Pons (tissue), 1 donor: Measurements from ENCODE around the gene SERP1.
A peak's percentile ranks its signal among the peaks of the same experiment; 100 is the strongest.
"Not testable (repeated sequence)": the region's sequence is repeated elsewhere in the genome, so short reads cannot be mapped to it uniquely, and the experiment has no call there.

Experiments used
- DNase-seq: peaks from one replicate; pipeline ENCODE4 v3.0.0-alpha.2; 2016; ENCODE audit warnings: low spot score

The SERP1 gene

GRCh38 chr3:150538324-150539208, 7.7 kb downstream of the SERP1 start:
- no peak for DNase-seq

- no peak for DNase-seq
Observed at GRCh38 chr3:150535204-150535603, 11.1 kb downstream of the SERP1 start.

DNA sequence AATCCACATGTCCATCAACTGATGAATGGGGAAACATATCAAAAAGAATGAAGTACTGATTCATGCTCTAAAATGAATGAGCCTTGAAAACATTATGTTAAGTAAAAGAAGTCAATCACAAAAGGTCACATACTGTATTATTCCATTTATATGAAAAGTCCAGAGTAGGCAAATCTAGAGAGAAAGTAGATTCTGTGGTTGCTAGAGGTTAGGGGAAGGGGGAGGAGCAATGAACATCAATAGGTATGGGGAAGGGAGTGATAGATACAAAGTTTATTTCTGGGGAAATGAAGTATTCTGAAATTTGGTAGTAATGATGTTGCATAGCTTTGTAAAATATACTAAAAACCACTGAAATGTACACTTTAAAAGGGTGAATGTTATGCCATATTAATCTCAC, 14.5 kb downstream of the SERP1 start:
- no peak for DNase-seq

DNA sequence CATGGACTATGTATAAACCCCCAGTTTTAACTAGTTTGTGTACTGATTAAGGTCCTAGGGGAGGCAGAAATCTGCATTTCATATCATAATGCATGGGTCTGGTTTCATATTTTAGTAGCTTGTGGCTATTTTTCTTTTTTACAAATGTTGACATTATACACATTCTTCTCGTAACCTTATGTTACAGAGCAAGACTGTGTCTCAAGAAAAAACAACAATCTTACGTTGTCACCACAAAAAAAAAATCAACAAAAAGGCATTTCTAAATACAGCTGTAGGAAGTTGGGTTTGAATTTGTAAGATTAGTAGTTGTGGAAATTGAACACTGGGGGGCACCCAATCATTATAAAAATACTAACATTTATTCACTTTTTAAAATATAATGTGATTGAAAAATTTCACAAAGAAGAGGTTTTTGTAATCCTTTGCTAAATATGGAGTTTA, 17.9 kb downstream of the SERP1 start:
- DNase-seq, result no peak

DNA sequence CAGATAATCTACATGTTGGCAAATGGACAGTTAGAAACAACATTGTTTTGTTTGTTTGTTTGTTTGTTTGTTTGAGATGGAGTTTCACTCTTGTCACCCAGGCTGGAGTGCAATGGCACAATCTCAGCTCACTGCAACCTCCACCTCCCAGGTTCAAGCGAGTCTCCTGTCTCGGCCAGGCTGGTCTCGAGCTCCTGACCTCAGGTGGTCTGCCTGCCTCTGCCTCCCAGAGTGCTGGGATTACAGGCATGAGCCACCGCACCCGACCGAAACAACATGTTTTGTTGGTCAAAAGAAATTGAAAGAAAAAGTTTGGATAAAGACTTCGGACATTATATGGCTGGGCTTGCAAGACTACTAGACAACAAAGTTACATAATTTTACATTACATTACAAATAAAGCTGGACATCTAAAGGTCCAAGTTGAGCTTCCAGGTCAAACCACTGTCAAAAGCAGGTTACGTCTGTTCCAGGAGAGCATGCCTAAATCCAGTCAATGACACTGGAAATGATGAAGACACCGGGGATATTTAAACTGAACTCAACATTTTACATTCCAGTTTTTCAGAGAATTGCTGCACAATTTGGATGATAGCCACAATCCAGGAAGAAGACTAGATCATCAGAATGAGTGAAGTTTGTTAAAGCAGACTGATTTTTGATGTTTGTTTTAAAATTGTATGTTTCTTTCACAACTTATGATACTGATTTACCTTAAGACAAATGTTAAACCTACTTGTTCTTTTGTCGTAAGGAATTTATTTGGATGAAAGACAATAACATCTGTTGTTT, 18.6 kb downstream of the SERP1 start:
- DNase-seq, result no peak

DNA sequence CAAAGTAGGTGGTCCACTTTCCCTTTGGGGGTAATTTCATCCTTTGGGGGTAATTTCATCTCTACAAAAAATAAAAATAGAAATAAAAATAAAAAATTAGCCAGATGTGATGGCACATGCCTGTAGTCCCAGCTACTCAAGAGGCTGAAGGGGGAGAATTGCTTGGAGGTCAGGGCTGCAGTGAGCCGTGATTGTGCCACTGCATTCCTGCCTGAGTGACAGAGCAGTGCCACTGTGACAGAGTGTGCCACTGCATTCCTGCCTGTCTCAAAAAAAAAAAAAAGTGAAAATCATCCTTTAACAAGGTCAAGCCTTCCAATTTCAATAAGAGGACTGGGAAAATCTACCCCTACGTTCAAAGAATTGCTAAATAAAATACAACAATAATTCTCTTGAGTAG, 22.8 kb downstream of the SERP1 start:
- DNase-seq, result no peak

- DNase-seq, result peak; percentile 44
Observed at GRCh38 chr3:150521463-150521862, 24.8 kb downstream of the SERP1 start.

- no peak for DNase-seq
Observed at GRCh38 chr3:150520408-150520807, 25.9 kb downstream of the SERP1 start.

- no peak for DNase-seq
Observed at GRCh38 chr3:150519026-150519425, 27.3 kb downstream of the SERP1 start.

- no peak for DNase-seq
Observed at GRCh38 chr3:150515210-150515609, 31.1 kb downstream of the SERP1 start.

GRCh38 chr3:150511122-150511821, 35.0 kb downstream of the SERP1 start:
- DNase-seq, result no peak

GRCh38 chr3:150509780-150510179, 36.5 kb downstream of the SERP1 start:
- no peak for DNase-seq

DNA sequence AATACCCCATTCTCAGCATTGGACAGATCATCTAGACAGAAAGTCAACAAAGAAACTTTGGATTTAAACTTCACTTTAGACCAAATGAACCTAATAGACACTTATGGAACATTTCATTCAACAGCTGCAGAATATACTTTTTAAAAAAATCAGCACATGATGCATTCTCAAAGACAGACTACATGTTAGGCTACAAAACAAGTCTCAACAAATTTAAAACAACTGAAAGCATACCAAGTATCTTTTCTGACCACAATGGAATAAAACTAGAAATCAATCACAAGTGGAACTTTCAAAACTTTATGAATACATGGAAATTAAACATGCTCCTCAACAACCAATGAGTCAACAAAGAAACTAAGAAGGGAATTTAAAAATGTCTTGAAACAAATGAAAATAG, 37.9 kb downstream of the SERP1 start:
- DNase-seq, result no peak

- no peak for DNase-seq
Observed at GRCh38 chr3:150504483-150504882, 41.8 kb downstream of the SERP1 start.

GRCh38 chr3:150503402-150504099, 42.7 kb downstream of the SERP1 start:
- DNase-seq, result no peak

GRCh38 chr3:150500960-150501359, 45.3 kb downstream of the SERP1 start:
- not testable (repeated sequence) for DNase-seq

DNA sequence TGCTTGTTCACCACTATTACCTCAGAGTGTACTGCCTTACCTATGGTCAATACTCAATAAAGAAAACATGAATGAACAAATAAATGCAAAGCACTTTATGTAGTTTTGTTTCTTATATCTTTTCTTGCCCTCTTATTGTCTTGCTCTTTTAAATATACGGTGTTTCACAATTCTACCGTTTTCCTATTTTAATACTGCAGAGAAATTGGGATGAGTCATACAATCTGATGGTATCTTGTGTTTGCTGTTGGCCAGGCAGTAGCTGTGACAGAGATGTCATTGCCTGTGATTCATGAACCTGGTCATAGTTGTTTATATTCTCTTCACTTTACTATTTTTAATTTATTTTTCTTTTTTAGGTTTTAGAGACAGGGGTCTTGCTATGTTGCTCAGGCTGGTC, 48.3 kb downstream of the SERP1 start:
- no peak for DNase-seq

GRCh38 chr3:150495563-150496168, 50.6 kb downstream of the SERP1 start:
- peak; percentile 81 for DNase-seq

DNA sequence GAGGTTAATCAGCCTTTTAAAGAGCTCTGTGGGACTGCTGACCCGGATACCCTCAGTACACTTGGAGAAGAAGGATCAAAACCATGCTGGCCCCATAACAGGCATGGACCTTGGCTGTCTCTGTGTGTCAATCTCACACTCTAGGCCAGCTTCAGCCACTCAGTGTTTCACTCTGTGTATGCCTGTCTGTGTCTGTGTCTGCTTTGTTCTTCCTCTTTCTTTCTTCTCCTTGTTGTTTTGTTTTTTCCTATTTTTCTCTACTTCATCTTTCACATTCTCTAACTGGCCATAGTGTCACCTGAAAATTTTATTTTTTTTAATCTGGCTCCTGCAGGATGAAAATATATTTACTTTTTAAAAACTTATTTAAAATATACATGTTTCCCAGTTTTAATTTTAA, 51.1 kb downstream of the SERP1 start:
- DNase-seq, result peak; percentile 63

DNA sequence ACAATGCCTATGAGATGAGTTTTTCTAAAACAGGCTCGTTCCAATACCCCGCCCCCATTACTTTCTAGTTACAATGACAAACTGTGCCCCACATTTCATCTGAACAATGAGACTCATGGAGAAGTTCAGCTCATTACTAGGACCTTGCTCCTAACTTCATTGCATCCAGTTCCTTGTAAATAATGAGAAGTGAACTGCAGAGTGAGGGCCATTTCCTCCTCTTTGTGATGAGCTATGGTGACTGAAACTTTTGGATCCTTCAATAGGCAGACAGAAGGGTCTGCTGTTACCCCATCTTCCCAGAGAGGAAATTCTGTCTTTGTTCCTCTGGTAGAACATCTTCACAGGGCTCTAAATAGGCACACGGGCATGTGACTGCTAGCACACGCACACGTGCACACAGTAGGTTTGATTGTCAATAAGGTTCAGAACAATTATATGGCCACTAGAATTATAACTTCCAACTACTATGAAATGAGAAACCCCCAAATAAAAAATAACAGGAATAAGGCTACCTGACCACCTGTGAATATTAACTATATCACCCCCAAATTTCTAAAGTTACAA, 51.8 kb downstream of the SERP1 start:
- DNase-seq, result peak; percentile 36
